BJ (cell line): ENCODE results near the gene LRRC25. TPM values are rescaled to one million over a fixed set of nuclear protein-coding genes. Genes with fewer than 3 reads are reported as not detected.
A peak's percentile ranks its signal among the peaks of the same experiment; 100 is the strongest.

ENCODE experiments used
- CTCF ChIA-PET: fragments of 350-600 bp; formaldehyde crosslinking; extraction: SDS; loops from one replicate; lab custom pipeline; 2021; ENCODE audit warnings: antibody characterized with exemption, inconsistent platforms; lab: Yijun Ruan, JAX
- POLR2A ChIA-PET: fragments of 300-600 bp; sonication (Branson Sonifier 250); formaldehyde crosslinking; extraction: SDS; loops from one replicate; lab custom pipeline; 2021; ENCODE audit warnings: antibody characterized with exemption; lab: Charles Lee
- DNase-seq: peaks from one replicate; pipeline ENCODE4 v3.0.0-alpha.2; 2011; ENCODE audit warnings: low read depth
- H3K27me3 ChIP-seq: 2 replicates; pipeline ENCODE4 v1.6.0; 2011; ENCODE audit warnings: low read length; ENCODE audit not compliant: control insufficient read depth, insufficient read depth
- H3K36me3 ChIP-seq: 2 replicates; pipeline ENCODE4 v1.5.1; 2011; ENCODE audit warnings: low read length; ENCODE audit not compliant: control insufficient read depth, insufficient read depth
- H3K4me3 ChIP-seq: 2 replicates; pipeline ENCODE4 v1.5.1; 2011; ENCODE audit warnings: low read depth, mild to moderate bottlenecking, control low read depth, low read length
- CTCF ChIP-seq: IDR thresholded peaks from 2 replicates; pipeline ENCODE4 v1.5.1; 2011; ENCODE audit warnings: low read depth, mild to moderate bottlenecking, control low read depth, inconsistent platforms, low read length, moderate library complexity; ENCODE audit not compliant: insufficient read depth
- polyA plus RNA-seq: library from polyadenylated mRNA; depleted of rRNA; stranded (reverse); fragments of >200 nt; gene quantifications from 2 replicates; pipeline ENCODE4 v1.2.3, GENCODE V29; 2011

The LRRC25 gene
- polyA plus RNA-seq, 1 experiment = 0.06 TPM

GRCh38 chr19:18391509-18392075 is 5.8 kb downstream of the LRRC25 start:
- Histone ChIP-seq H3K4me3 (no peak overlapping the region), H3K27me3 (no peaks in the 10 kb centered on the region), H3K36me3 (peaks cover 16% of the 10 kb centered on the region)
- TF ChIP-seq CTCF = no peak
- POLR2A ChIA-PET = no interaction called here
- CTCF ChIA-PET = interaction anchor here (0.6 to 5.3 kb wide), 3 partner anchors 11 to 111 kb away, joined by 3 to 33 read pairs (median 6); no protein-coding TSS in a partner anchor
- no peak for DNase-seq

GRCh38 chr19:18390065-18390907 is 7.1 kb downstream of the LRRC25 start:
- ChIA-PET POLR2A (no interaction called here), CTCF (interaction anchor here (1.0 to 6.2 kb wide), 11 partner anchors 9 to 111 kb away, joined by 3 to 101 read pairs (median 17); partner anchors contain the start of genes LRRC25 and SSBP4)
- Histone ChIP-seq H3K4me3 (no peak overlapping the region), H3K36me3 (peaks cover 16% of the 10 kb centered on the region), H3K27me3 (no peaks in the 10 kb centered on the region)
- TF ChIP-seq CTCF = no peak
- no peak for DNase-seq

DNA sequence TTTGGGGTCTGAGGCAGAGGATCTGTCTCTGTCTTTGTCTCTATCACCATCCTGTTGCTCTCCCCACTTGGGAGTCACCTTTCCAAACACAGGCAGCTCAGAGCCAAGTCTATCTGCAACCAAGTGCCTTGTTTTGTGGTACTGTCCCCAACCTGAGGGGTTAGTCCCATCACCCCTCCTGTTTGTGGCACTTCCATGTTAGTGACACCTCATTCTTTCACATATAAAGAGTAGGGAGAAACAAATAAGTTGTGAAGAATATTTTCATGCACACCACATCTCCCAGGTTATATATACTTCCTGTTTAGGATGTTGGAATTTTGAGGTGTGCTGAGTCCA is 7.7 kb downstream of the LRRC25 start:
- DNase-seq = no peak
- CTCF ChIA-PET = interaction anchor here (0.9 to 6.2 kb wide), 13 partner anchors 9 to 111 kb away, joined by 3 to 101 read pairs (median 17); partner anchors contain the start of genes JUND, LRRC25 and SSBP4
- POLR2A ChIA-PET = no interaction called here
- peaks cover 16% of the 10 kb centered on the region for H3K36me3 ChIP-seq
- no peaks in the 10 kb centered on the region for H3K27me3 ChIP-seq
- no peak for TF ChIP-seq CTCF
- no peak overlapping the region for H3K4me3 ChIP-seq

DNA sequence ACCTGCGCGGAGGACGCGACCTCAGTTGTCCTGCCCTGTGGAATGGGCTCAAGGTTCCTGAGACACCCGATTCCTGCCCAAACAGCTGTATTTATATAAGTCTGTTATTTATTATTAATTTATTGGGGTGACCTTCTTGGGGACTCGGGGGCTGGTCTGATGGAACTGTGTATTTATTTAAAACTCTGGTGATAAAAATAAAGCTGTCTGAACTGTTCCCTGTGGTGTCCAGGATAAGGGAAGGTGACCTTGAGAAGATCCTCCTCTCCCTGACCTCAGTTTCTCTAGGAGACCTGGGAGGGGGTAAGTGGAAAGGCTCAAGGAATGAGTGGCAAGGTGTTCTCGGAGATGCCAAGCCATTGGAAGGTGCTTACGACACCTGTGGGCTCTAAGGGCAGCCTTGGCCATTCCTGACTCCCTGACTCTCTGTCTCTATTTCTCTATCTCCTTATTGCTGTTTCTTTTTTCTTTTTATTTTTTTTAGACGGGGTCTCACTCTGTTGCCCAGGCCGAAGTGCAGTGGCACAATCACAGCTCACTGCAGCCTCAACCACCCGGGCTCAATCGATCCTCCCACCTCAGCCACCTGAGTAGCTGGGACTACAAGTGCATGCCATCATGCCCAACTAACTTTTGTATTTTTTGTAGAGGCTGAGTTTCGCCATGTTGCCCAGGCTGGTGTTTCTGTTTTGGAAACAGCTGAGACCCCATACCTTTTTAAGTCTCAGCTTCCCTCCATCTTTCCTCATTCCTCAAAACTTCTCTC is 8.3 kb downstream of the LRRC25 start:
- Histone ChIP-seq H3K27me3 (no peaks in the 10 kb centered on the region), H3K36me3 (peaks cover 16% of the 10 kb centered on the region), H3K4me3 (peak overlapping the region; percentile 81)
- ChIA-PET CTCF (interaction anchor here (0.8 to 6.2 kb wide), 20 partner anchors 9 to 113 kb away, joined by 3 to 101 read pairs (median 7); partner anchors contain the start of genes JUND, LRRC25 and SSBP4), POLR2A (no interaction called here)
- DNase-seq = no peak
- no peak for TF ChIP-seq CTCF
